GM12878 (cell line): ENCODE data around the gene PTPN22. TPM values are rescaled to one million over a fixed set of nuclear protein-coding genes. Genes with fewer than 3 reads are reported as not detected.
A peak's percentile ranks its signal among the peaks of the same experiment; 100 is the strongest.

ENCODE experiments used
- ASH2L ChIP-seq: fragments of 300-600, 200-600 bp; sonication (generic); IDR thresholded peaks from 2 replicates; pipeline ENCODE4 v1.6.1; 2017; ENCODE audit warnings: low read depth, mild to moderate bottlenecking, borderline replicate concordance
- BMI1 ChIP-seq: fragments of 450-650 bp; IDR thresholded peaks from 2 replicates; pipeline ENCODE4 v1.6.1; 2016; ENCODE audit warnings: mild to moderate bottlenecking, moderate library complexity, borderline replicate concordance
- CHD1 ChIP-seq: IDR thresholded peaks from 2 replicates; pipeline ENCODE4 v1.6.1; 2012; ENCODE audit warnings: low read depth, low read length, improper control_type of control experiment
- CHD4 ChIP-seq: fragments of 200-600 bp; sonication (generic); IDR thresholded peaks from 2 replicates; pipeline ENCODE4 v1.6.1; 2016; ENCODE audit warnings: mild to moderate bottlenecking
- CREB1 ChIP-seq: IDR thresholded peaks from 2 replicates; pipeline ENCODE4 v1.6.1; 2012; ENCODE audit warnings: low read depth, mild to moderate bottlenecking, inconsistent platforms
- ETV6 ChIP-seq, 2 experiments: fragments of 450-650 bp in 1 of 2; IDR thresholded peaks in 1 of 2; conservative IDR thresholded peaks in 1 of 2; 2 replicates each; pipeline ENCODE4 v1.6.1; 2014; ENCODE audit warnings: antibody characterized with exemption in 1 of 2, borderline replicate concordance in 1 of 2, low read depth in 1 of 2, mild to moderate bottlenecking in 1 of 2, moderate library complexity in 1 of 2
- HDAC6 ChIP-seq: fragments of 200-600 bp; sonication (generic); IDR thresholded peaks from one replicate; pipeline ENCODE4 v1.8.0; 2017; ENCODE audit warnings: antibody characterized with exemption; ENCODE audit not compliant: unreplicated experiment
- IKZF1 ChIP-seq: fragments of 450-650 bp; conservative IDR thresholded peaks from 2 replicates; pipeline ENCODE4 v1.6.1; 2017; ENCODE audit warnings: antibody characterized with exemption, mild to moderate bottlenecking
- IKZF2 ChIP-seq, 2 experiments: fragments of 450-650 bp; IDR thresholded peaks; 2 replicates each; pipeline ENCODE4 v1.6.1; 2017; ENCODE audit warnings: mild to moderate bottlenecking in 2 of 2, moderate library complexity in 2 of 2
- LARP7 ChIP-seq: fragments of 450-650 bp; IDR thresholded peaks from 2 replicates; pipeline ENCODE4 v1.6.1; 2017; ENCODE audit warnings: mild to moderate bottlenecking
- MYB ChIP-seq: fragments of 150-350 bp; IDR thresholded peaks from 2 replicates; pipeline ENCODE4 v1.6.1; 2014; ENCODE audit warnings: mild to moderate bottlenecking, low read depth, low read length, borderline replicate concordance
- NBN ChIP-seq: fragments of 450-650 bp; IDR thresholded peaks from 2 replicates; pipeline ENCODE4 v1.6.1; 2016
- NFIC ChIP-seq: IDR thresholded peaks from 2 replicates; pipeline ENCODE4 v1.6.1; 2012; ENCODE audit warnings: low read depth, mild to moderate bottlenecking, inconsistent platforms, low read length, moderate library complexity
- PAX5 ChIP-seq: IDR thresholded peaks from 2 replicates; pipeline ENCODE4 v1.6.1; 2011; ENCODE audit warnings: low read depth, low read length, borderline replicate concordance
- PML ChIP-seq: IDR thresholded peaks from 2 replicates; pipeline ENCODE4 v1.6.1; 2012; ENCODE audit warnings: low read length, inconsistent platforms
- SIX5 ChIP-seq: IDR thresholded peaks from 2 replicates; pipeline ENCODE4 v1.6.1; 2011; ENCODE audit warnings: mild to moderate bottlenecking, low read depth, low read length, moderate library complexity; ENCODE audit not compliant: severe bottlenecking
- SMC3 ChIP-seq: IDR thresholded peaks from 2 replicates; pipeline ENCODE4 v1.6.1; 2011; ENCODE audit warnings: low read length, improper control_type of control experiment, borderline replicate concordance
- TARDBP ChIP-seq: IDR thresholded peaks from 2 replicates; pipeline ENCODE4 v1.6.1; 2016; ENCODE audit warnings: borderline replicate concordance
- TCF7 ChIP-seq: IDR thresholded peaks from 2 replicates; pipeline ENCODE4 v1.6.1; 2014; ENCODE audit warnings: antibody characterized with exemption, borderline replicate concordance
- YY1 ChIP-seq: IDR thresholded peaks from 2 replicates; pipeline ENCODE4 v1.6.1; 2011; ENCODE audit warnings: low read depth, mild to moderate bottlenecking, low read length
- ZNF384 ChIP-seq: IDR thresholded peaks from 2 replicates; pipeline ENCODE4 v1.6.1; 2012; ENCODE audit warnings: low read depth, mild to moderate bottlenecking, low read length, improper control_type of control experiment, borderline replicate concordance
- polyA plus RNA-seq, 11 experiments: library from polyadenylated mRNA; depleted of rRNA in 4 of 11; unstranded in 6 of 11; stranded (reverse) in 5 of 11; fragments of >200 nt; fragmentation: Nextera tagmentation in 4 of 11; fragmentation: Illumina TruSeq in 1 of 11; extraction: Ambion mirVana in 4 of 11; extraction: Trizol in 1 of 11; gene quantifications; 1 replicate in 1 of 11; 2 replicates in 10 of 11; pipeline versions ENCODE4 v1.2.1 to v1.2.3, GENCODE V29; 2011 to 2016; ENCODE audit warnings: inconsistent platforms in 2 of 11, missing spikeins in 2 of 11, low read depth in 1 of 11
- total RNA-seq, 4 experiments: library from RNA; depleted of rRNA in 3 of 4; stranded (reverse); fragments of >200 nt in 3 of 4; fragmentation: Illumina TruSeq in 1 of 4; extraction: Trizol in 1 of 4; gene quantifications; 2 replicates each; pipeline versions ENCODE4 v1.2.1 to v1.2.3, GENCODE V29; 2013 to 2021
- TF ChIP-seq, protein P1 (sequence below): IDR thresholded peaks from 2 replicates; pipeline ENCODE4 v1.6.1; 2012; ENCODE audit warnings: low read length, inconsistent platforms
- TF ChIP-seq, protein P2 (sequence below): fragments of 150-350 bp; IDR thresholded peaks from 2 replicates; pipeline ENCODE4 v1.6.1; 2016; ENCODE audit warnings: low read depth, low read length
- TF ChIP-seq, protein P3 (sequence below), 3 experiments: IDR thresholded peaks in 2 of 3; conservative IDR thresholded peaks in 1 of 3; 2 replicates each; pipeline ENCODE4 v1.5.1; 2011; ENCODE audit warnings: low read depth in 3 of 3, low read length in 3 of 3, mild to moderate bottlenecking in 3 of 3, control low read depth in 2 of 3, moderate library complexity in 2 of 3, inconsistent platforms in 1 of 3, mixed read lengths in 1 of 3; ENCODE audit not compliant: control insufficient read depth in 2 of 3, insufficient read depth in 1 of 3; ENCODE audit errors: extremely low read depth in 1 of 3
- TF ChIP-seq, protein P4 (sequence below): fragments of 450-650 bp; IDR thresholded peaks from 2 replicates; pipeline ENCODE4 v1.6.1; 2016; ENCODE audit warnings: mild to moderate bottlenecking

The PTPN22 gene
- total and polyA plus RNA-seq, 10 of the 15 experiments (the other 5 are each of a cell fraction or from before 2014, with no cell fraction given): 22.8 to 65.1 (median 44.9) TPM

DNA sequence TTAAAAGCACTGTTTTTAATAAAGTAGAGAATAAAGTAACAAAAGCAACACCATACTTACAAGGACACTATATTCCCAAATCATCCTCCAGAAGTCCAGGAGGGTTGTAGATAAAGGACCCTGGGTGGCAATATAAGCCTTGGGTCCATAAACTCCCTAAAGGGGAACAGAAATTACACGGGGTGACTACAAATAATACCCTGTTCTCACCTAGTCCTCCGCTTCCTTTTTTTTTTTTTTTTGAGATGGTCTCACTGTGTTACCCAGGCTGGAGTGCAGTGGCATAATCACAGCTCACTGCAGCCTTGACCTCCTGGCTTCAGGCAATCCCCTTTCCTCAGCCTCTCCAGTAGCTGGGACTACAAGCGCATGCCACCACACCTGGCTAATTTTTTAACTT is 13.1 kb downstream of the PTPN22 start (continued):
- TF ChIP-seq SMC3 (no peak), NBN (peak; percentile 67), ZNF384 (peak; percentile 94), ETV6 (conservative IDR thresholded peaks at IDR 0.05 in 1 of 2, IDR thresholded peaks at IDR 0.05 in 1 of 2; ENCODE audit: borderline replicate concordance in 1 of 2, low read depth in 1 of 2) (no peak), CHD4 (no peak), ASH2L (no peak), YY1 (no peak), TCF7 (no peak), HDAC6 (no peak), CREB1 (no peak), BMI1 (peak; percentile 32; the same call in 1 of the 2 replicates), PAX5 (no peak), SIX5 (no peak), IKZF1 (peak; percentile 85), MYB (no peak), NFIC (no peak), LARP7 (no peak), TARDBP (no peak), IKZF2 (IDR thresholded peaks at IDR 0.05) (peak; percentile 82 to 87), PML (no peak), CHD1 (no peak)
- TF ChIP-seq, protein P1, sequence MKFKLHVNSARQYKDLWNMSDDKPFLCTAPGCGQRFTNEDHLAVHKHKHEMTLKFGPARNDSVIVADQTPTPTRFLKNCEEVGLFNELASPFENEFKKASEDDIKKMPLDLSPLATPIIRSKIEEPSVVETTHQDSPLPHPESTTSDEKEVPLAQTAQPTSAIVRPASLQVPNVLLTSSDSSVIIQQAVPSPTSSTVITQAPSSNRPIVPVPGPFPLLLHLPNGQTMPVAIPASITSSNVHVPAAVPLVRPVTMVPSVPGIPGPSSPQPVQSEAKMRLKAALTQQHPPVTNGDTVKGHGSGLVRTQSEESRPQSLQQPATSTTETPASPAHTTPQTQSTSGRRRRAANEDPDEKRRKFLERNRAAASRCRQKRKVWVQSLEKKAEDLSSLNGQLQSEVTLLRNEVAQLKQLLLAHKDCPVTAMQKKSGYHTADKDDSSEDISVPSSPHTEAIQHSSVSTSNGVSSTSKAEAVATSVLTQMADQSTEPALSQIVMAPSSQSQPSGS: 0 out of 2 replicates have a peak, but pooled peaks have one; percentile 49
- TF ChIP-seq, protein P2, sequence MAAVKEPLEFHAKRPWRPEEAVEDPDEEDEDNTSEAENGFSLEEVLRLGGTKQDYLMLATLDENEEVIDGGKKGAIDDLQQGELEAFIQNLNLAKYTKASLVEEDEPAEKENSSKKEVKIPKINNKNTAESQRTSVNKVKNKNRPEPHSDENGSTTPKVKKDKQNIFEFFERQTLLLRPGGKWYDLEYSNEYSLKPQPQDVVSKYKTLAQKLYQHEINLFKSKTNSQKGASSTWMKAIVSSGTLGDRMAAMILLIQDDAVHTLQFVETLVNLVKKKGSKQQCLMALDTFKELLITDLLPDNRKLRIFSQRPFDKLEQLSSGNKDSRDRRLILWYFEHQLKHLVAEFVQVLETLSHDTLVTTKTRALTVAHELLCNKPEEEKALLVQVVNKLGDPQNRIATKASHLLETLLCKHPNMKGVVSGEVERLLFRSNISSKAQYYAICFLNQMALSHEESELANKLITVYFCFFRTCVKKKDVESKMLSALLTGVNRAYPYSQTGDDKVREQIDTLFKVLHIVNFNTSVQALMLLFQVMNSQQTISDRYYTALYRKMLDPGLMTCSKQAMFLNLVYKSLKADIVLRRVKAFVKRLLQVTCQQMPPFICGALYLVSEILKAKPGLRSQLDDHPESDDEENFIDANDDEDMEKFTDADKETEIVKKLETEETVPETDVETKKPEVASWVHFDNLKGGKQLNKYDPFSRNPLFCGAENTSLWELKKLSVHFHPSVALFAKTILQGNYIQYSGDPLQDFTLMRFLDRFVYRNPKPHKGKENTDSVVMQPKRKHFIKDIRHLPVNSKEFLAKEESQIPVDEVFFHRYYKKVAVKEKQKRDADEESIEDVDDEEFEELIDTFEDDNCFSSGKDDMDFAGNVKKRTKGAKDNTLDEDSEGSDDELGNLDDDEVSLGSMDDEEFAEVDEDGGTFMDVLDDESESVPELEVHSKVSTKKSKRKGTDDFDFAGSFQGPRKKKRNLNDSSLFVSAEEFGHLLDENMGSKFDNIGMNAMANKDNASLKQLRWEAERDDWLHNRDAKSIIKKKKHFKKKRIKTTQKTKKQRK: no peak
- TF ChIP-seq, protein P3, sequence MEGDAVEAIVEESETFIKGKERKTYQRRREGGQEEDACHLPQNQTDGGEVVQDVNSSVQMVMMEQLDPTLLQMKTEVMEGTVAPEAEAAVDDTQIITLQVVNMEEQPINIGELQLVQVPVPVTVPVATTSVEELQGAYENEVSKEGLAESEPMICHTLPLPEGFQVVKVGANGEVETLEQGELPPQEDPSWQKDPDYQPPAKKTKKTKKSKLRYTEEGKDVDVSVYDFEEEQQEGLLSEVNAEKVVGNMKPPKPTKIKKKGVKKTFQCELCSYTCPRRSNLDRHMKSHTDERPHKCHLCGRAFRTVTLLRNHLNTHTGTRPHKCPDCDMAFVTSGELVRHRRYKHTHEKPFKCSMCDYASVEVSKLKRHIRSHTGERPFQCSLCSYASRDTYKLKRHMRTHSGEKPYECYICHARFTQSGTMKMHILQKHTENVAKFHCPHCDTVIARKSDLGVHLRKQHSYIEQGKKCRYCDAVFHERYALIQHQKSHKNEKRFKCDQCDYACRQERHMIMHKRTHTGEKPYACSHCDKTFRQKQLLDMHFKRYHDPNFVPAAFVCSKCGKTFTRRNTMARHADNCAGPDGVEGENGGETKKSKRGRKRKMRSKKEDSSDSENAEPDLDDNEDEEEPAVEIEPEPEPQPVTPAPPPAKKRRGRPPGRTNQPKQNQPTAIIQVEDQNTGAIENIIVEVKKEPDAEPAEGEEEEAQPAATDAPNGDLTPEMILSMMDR (IDR thresholded peaks at IDR 0.05 in 2 of 3, conservative IDR thresholded peaks at IDR 0.05 in 1 of 3; ENCODE audit: control insufficient read depth in 2 of 3, extremely low read depth in 1 of 3, insufficient read depth in 1 of 3, low read depth in 3 of 3, low read length in 3 of 3): 0 out of 6 replicates have a peak, but pooled peaks of 1 of the 3 experiments have one; percentile 3
- TF ChIP-seq, protein P4, sequence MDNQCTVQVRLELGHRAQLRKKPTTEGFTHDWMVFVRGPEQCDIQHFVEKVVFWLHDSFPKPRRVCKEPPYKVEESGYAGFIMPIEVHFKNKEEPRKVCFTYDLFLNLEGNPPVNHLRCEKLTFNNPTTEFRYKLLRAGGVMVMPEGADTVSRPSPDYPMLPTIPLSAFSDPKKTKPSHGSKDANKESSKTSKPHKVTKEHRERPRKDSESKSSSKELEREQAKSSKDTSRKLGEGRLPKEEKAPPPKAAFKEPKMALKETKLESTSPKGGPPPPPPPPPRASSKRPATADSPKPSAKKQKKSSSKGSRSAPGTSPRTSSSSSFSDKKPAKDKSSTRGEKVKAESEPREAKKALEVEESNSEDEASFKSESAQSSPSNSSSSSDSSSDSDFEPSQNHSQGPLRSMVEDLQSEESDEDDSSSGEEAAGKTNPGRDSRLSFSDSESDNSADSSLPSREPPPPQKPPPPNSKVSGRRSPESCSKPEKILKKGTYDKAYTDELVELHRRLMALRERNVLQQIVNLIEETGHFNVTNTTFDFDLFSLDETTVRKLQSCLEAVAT: peak; percentile 43; the same call in 1 of the 2 replicates
